ENCODE measurements around the gene PYCARD.

DNA sequence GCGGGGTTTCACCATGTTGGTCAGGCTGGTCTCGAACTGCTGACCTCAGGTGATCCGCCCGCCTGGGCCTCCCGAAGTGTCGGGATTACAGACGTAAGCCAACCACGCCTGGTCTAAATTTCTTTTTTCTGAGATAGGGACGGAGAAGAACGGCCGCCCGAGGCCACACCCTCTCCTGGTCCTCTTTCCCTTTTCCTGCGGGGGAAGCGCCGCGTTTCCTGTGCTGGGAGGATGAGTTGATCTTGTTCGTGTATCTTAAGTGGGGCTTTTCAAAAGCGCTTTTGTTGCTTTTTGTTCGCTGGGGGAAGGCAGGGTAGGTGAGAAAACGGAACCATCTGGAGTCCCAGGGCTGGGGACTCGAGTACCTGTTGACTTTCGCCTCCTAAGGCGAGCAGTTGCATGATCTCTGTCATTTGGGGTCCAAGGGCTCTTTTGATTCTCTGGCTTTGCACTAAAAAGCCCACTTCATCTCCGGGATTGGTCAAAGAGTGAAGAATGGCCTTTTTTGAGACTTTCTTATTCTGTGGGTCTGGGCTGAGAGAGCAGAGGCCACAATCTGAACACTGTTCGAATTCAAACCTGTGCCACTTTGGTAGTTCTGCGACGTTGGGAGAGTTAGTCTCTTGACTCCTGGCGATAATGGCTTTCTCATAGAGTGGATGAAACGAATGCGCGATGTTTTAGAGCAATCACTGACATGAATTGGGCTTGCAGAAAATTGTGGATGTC, 21.3 kb downstream of the PYCARD start:
- TF ChIP-seq, protein P1, sequence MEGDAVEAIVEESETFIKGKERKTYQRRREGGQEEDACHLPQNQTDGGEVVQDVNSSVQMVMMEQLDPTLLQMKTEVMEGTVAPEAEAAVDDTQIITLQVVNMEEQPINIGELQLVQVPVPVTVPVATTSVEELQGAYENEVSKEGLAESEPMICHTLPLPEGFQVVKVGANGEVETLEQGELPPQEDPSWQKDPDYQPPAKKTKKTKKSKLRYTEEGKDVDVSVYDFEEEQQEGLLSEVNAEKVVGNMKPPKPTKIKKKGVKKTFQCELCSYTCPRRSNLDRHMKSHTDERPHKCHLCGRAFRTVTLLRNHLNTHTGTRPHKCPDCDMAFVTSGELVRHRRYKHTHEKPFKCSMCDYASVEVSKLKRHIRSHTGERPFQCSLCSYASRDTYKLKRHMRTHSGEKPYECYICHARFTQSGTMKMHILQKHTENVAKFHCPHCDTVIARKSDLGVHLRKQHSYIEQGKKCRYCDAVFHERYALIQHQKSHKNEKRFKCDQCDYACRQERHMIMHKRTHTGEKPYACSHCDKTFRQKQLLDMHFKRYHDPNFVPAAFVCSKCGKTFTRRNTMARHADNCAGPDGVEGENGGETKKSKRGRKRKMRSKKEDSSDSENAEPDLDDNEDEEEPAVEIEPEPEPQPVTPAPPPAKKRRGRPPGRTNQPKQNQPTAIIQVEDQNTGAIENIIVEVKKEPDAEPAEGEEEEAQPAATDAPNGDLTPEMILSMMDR (IDR thresholded peaks at IDR 0.05), result no peak
- TF ChIP-seq POLR2A (IDR thresholded peaks at IDR 0.05) (no peak), EP300 (IDR thresholded peaks at IDR 0.05) (no peak)
